Tibial nerve (tissue), 4 donors: Measurements from ENCODE around the gene CIAO2B. TPM values are rescaled to one million over a fixed set of nuclear protein-coding genes. Genes with fewer than 3 reads are reported as not detected.

Experiments used
- DNase-seq, 2 donors: peaks; one replicate each; pipeline ENCODE4 v3.0.0-alpha.2; 2019; ENCODE audit warnings: low spot score in 2 of 2
- H3K27ac ChIP-seq, 4 donors: fragments of 200-600 bp; sonication (generic) in 3 of 4; one replicate each; pipeline ENCODE4 v1.5.1; 2017 to 2019; ENCODE audit warnings: mild to moderate bottlenecking in 1 of 4
- H3K27me3 ChIP-seq, 2 donors: fragments of 200-600 bp; sonication (generic) in 1 of 2; one replicate each; pipeline versions ENCODE4 v1.5.1 to v1.6.0; 2017 to 2019
- H3K36me3 ChIP-seq, 3 donors: fragments of 200-600 bp; sonication (generic); one replicate each; pipeline ENCODE4 v1.5.1; 2018 to 2019
- H3K4me1 ChIP-seq, 4 donors: fragments of 200-600 bp; sonication (generic) in 3 of 4; one replicate each; pipeline ENCODE4 v1.5.1; 2017 to 2019
- H3K4me3 ChIP-seq, 4 donors: fragments of 200-600 bp; sonication (generic) in 3 of 4; one replicate each; pipeline ENCODE4 v1.5.1; 2017 to 2019; ENCODE audit warnings: mild to moderate bottlenecking in 1 of 4, moderate library complexity in 1 of 4
- H3K9me3 ChIP-seq, 4 donors: fragments of 200-600 bp; sonication (generic) in 3 of 4; one replicate each; pipeline ENCODE4 v1.5.1; 2017 to 2019
- EP300 ChIP-seq, 2 donors: sonication (generic); formaldehyde crosslinking; IDR thresholded peaks; one replicate each; pipeline ENCODE4 v1.6.1; 2017; ENCODE audit warnings: antibody characterized with exemption in 2 of 2, mild to moderate bottlenecking in 1 of 2
- POLR2A ChIP-seq, 2 donors: fragments of 450-650 bp; IDR thresholded peaks; one replicate each; pipeline ENCODE4 v1.6.1; 2017; ENCODE audit warnings: antibody characterized with exemption in 2 of 2, mild to moderate bottlenecking in 2 of 2, moderate library complexity in 2 of 2
- WGBS, 2 donors: methylation state at CpG; one replicate each; pipeline ENCODE4 v1.1.5; 2018; 5-methylcytosine and 5-hydroxymethylcytosine counted together
- total RNA-seq, 4 donors: library from RNA; depleted of rRNA; stranded (reverse); fragments of >200 nt; gene quantifications; one replicate each; pipeline ENCODE4 v1.1.0, GENCODE V29; 2016
- TF ChIP-seq, protein P1 (sequence below), 5 experiments: fragments of 200-600 bp in 3 of 5; fragments of 450-650 bp in 2 of 5; sonication (generic) in 3 of 5; IDR thresholded peaks; one replicate each; pipeline ENCODE4 v1.5.1; 2016 to 2019; ENCODE audit warnings: antibody characterized with exemption in 5 of 5, mild to moderate bottlenecking in 3 of 5, moderate library complexity in 2 of 5

The CIAO2B gene
- total RNA-seq, 4 donors from 2014 or later = 57.1 to 111 (median 89.9) TPM

GRCh38 chr16:66970775-66971720 is 36.8 kb upstream of the CIAO2B start:
- Histone ChIP-seq H3K4me1 (no peaks in the 10 kb centered on the region), H3K36me3 (no peaks in the 10 kb centered on the region), H3K4me3 (no peak overlapping the region), H3K27me3 (no peaks in the 10 kb centered on the region), H3K9me3 (no peaks in the 10 kb centered on the region), H3K27ac (no peak overlapping the region)
- 67 to 77% methylated on average over 10 of the region's 10 CpGs for WGBS, 2 donors
- TF ChIP-seq EP300 (IDR thresholded peaks at IDR 0.05) (no peak), POLR2A (IDR thresholded peaks at IDR 0.05) (no peak)
- TF ChIP-seq, protein P1, sequence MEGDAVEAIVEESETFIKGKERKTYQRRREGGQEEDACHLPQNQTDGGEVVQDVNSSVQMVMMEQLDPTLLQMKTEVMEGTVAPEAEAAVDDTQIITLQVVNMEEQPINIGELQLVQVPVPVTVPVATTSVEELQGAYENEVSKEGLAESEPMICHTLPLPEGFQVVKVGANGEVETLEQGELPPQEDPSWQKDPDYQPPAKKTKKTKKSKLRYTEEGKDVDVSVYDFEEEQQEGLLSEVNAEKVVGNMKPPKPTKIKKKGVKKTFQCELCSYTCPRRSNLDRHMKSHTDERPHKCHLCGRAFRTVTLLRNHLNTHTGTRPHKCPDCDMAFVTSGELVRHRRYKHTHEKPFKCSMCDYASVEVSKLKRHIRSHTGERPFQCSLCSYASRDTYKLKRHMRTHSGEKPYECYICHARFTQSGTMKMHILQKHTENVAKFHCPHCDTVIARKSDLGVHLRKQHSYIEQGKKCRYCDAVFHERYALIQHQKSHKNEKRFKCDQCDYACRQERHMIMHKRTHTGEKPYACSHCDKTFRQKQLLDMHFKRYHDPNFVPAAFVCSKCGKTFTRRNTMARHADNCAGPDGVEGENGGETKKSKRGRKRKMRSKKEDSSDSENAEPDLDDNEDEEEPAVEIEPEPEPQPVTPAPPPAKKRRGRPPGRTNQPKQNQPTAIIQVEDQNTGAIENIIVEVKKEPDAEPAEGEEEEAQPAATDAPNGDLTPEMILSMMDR (IDR thresholded peaks at IDR 0.05) = no peak
- DNase-seq = no peak

GRCh38 chr16:66968847-66969246 is 34.6 kb upstream of the CIAO2B start:
- no peaks in the 10 kb centered on the region for H3K9me3 ChIP-seq
- no peaks in the 10 kb centered on the region for H3K4me1 ChIP-seq
- no peaks in the 10 kb centered on the region for H3K27me3 ChIP-seq
- no peak for DNase-seq
- 84 to 91% methylated on average over 5 of the region's 5 CpGs for WGBS, 2 donors
- H3K27ac ChIP-seq = no peak overlapping the region
- H3K36me3 ChIP-seq = no peaks in the 10 kb centered on the region
- no peak overlapping the region for H3K4me3 ChIP-seq
- TF ChIP-seq EP300 (IDR thresholded peaks at IDR 0.05) (no peak), POLR2A (IDR thresholded peaks at IDR 0.05) (no peak)
- TF ChIP-seq, protein P1 (IDR thresholded peaks at IDR 0.05) = no peak

DNA sequence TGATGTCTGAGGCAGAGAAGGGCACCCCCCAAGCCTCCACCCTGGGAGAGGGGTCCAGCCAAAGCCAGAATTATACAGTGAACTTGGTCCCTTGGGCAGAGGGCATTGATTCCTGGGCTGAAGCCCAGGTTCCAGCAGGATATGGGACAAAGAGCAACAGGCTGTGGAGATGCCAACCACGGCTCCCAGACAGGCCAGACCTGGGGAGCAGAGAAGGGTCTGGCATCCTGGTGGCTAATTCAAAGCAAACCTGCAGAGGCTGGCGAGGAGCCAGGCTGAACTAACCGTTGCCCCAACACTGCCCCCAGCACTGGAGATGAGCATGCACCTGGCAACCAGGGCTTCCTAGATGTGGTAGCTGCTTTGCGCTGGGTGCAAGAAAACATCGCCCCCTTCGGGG is 29.8 kb upstream of the CIAO2B start:
- Histone ChIP-seq H3K27ac (no peak overlapping the region), H3K4me3 (no peak overlapping the region), H3K4me1 (no peaks in the 10 kb centered on the region), H3K9me3 (no peaks in the 10 kb centered on the region), H3K36me3 (no peaks in the 10 kb centered on the region), H3K27me3 (no peaks in the 10 kb centered on the region)
- no peak for TF ChIP-seq EP300 (IDR thresholded peaks at IDR 0.05)
- no peak for TF ChIP-seq POLR2A (IDR thresholded peaks at IDR 0.05)
- TF ChIP-seq, protein P1 (IDR thresholded peaks at IDR 0.05) = no peak
- 68 to 83% methylated on average over 3 to 6 of the region's 6 CpGs for WGBS, 2 donors
- DNase-seq = no peak

- 33 to 51% methylated on average over 5 of the region's 5 CpGs for WGBS, 2 donors
- H3K9me3 ChIP-seq = no peaks in the 10 kb centered on the region
These were observed 27.7 kb upstream of the CIAO2B start for GRCh38 chr16:66961914-66962313.

More at GRCh38 chr16:66961914-66962313, 27.7 kb upstream of the CIAO2B start:
- no peak for DNase-seq
- Histone ChIP-seq H3K4me3 (no peak overlapping the region), H3K4me1 (no peaks in the 10 kb centered on the region), H3K27ac (peak overlapping the region in 1 of 4 donors; percentile 9), H3K36me3 (no peaks in the 10 kb centered on the region), H3K27me3 (no peaks in the 10 kb centered on the region)
- no peak for TF ChIP-seq EP300 (IDR thresholded peaks at IDR 0.05)
- no peak for TF ChIP-seq POLR2A (IDR thresholded peaks at IDR 0.05)
- TF ChIP-seq, protein P1 (IDR thresholded peaks at IDR 0.05) = no peak
